H9 (cell line): ENCODE measurements around the gene TMEM161A. TPM values are rescaled to one million over a fixed set of nuclear protein-coding genes. Genes with fewer than 3 reads are reported as not detected.

Source experiments
- DNase-seq: peaks from one replicate; pipeline ENCODE4 v3.0.0-alpha.2; 2017
- H2AFZ ChIP-seq: one replicate; pipeline ENCODE4 v1.6.1; 2013; ENCODE audit warnings: mild to moderate bottlenecking, low read length, control low read depth, moderate library complexity
- H2AK5ac ChIP-seq: 2 replicates; pipeline ENCODE4 v1.6.1; 2013; ENCODE audit warnings: low read length, control low read depth, mixed read lengths; ENCODE audit not compliant: insufficient read length
- H2BK120ac ChIP-seq: one replicate; pipeline ENCODE4 v1.6.1; 2013; ENCODE audit warnings: low read depth, mild to moderate bottlenecking, low read length, control low read depth, inconsistent platforms; ENCODE audit not compliant: poor library complexity, severe bottlenecking
- H2BK12ac ChIP-seq: 2 replicates; pipeline ENCODE4 v1.6.1; 2013; ENCODE audit warnings: low read length, control low read depth, mixed read lengths, low read depth; ENCODE audit not compliant: insufficient read length
- H2BK15ac ChIP-seq: 2 replicates; pipeline ENCODE4 v1.6.1; 2013; ENCODE audit warnings: low read depth, low read length, control low read depth
- H2BK20ac ChIP-seq: one replicate; pipeline ENCODE4 v1.6.1; 2013; ENCODE audit warnings: low read depth, mild to moderate bottlenecking, low read length, control low read depth, inconsistent platforms; ENCODE audit not compliant: poor library complexity, severe bottlenecking
- H2BK5ac ChIP-seq: 2 replicates; pipeline ENCODE4 v1.6.1; 2013; ENCODE audit warnings: low read length, control low read depth, mixed read lengths; ENCODE audit not compliant: insufficient read length
- H3K14ac ChIP-seq: 2 replicates; pipeline ENCODE4 v1.6.1; 2013; ENCODE audit warnings: low read length, control low read depth; ENCODE audit not compliant: insufficient read depth
- H3K18ac ChIP-seq: 2 replicates; pipeline ENCODE4 v1.6.1; 2013; ENCODE audit warnings: low read depth, mild to moderate bottlenecking, mixed read lengths, low read length, control low read depth; ENCODE audit not compliant: insufficient read length
- H3K23ac ChIP-seq: 2 replicates; pipeline ENCODE4 v1.6.1; 2013; ENCODE audit warnings: low read length, control low read depth, mixed read lengths, low read depth; ENCODE audit not compliant: insufficient read length
- H3K23me2 ChIP-seq: 2 replicates; pipeline ENCODE4 v1.6.1; 2013; ENCODE audit warnings: low read depth, mild to moderate bottlenecking, mixed read lengths, low read length, control low read depth; ENCODE audit not compliant: insufficient read length, poor library complexity, severe bottlenecking
- H3K27ac ChIP-seq: 2 replicates; pipeline ENCODE4 v1.5.1; 2013; ENCODE audit warnings: low read length, control low read depth, mixed read lengths, low read depth; ENCODE audit not compliant: insufficient read length
- H3K27me3 ChIP-seq: 2 replicates; pipeline ENCODE4 v1.6.1; 2013; ENCODE audit warnings: low read length, control low read depth, inconsistent platforms; ENCODE audit not compliant: insufficient read depth
- H3K4ac ChIP-seq: 2 replicates; pipeline ENCODE4 v1.6.1; 2013; ENCODE audit warnings: low read depth, mild to moderate bottlenecking, control low read depth, inconsistent platforms, low read length, moderate library complexity
- H3K4me1 ChIP-seq: 2 replicates; pipeline ENCODE4 v1.6.1; 2013; ENCODE audit warnings: low read length, control low read depth, inconsistent platforms; ENCODE audit not compliant: insufficient read depth
- H3K4me2 ChIP-seq: 2 replicates; pipeline ENCODE4 v1.6.1; 2013; ENCODE audit warnings: low read length, control low read depth, mixed read lengths; ENCODE audit not compliant: insufficient read length, insufficient read depth
- H3K56ac ChIP-seq: 2 replicates; pipeline ENCODE4 v1.6.1; 2013; ENCODE audit warnings: low read depth, mild to moderate bottlenecking, mixed read lengths, low read length, control low read depth; ENCODE audit not compliant: insufficient read length
- H3K79me1 ChIP-seq: 2 replicates; pipeline ENCODE4 v1.6.1; 2013; ENCODE audit warnings: low read depth, mild to moderate bottlenecking, moderate library complexity, low read length, control low read depth, inconsistent platforms; ENCODE audit not compliant: insufficient read depth, poor library complexity, severe bottlenecking
- H3K79me2 ChIP-seq: 2 replicates; pipeline ENCODE4 v1.6.1; 2013; ENCODE audit warnings: low read length, control low read depth, inconsistent platforms; ENCODE audit not compliant: insufficient read depth
- H3K9ac ChIP-seq: 2 replicates; pipeline ENCODE4 v1.6.1; 2013; ENCODE audit warnings: low read length, control low read depth, mixed read lengths; ENCODE audit not compliant: insufficient read length; ENCODE audit errors: extremely low read depth
- H3K9me3 ChIP-seq: one replicate; pipeline ENCODE4 v1.6.1; 2013; ENCODE audit warnings: low read depth, low read length, inconsistent platforms; ENCODE audit not compliant: control insufficient read depth
- H3T11ph ChIP-seq: one replicate; pipeline ENCODE4 v1.6.1; 2013; ENCODE audit warnings: mild to moderate bottlenecking, low read length, control low read depth, inconsistent platforms
- H4K20me1 ChIP-seq: one replicate; pipeline ENCODE4 v1.6.1; 2013; ENCODE audit not compliant: control insufficient read depth, insufficient read length, insufficient read depth
- H4K5ac ChIP-seq: 2 replicates; pipeline ENCODE4 v1.6.1; 2013; ENCODE audit warnings: low read depth, mild to moderate bottlenecking, mixed read lengths, low read length, control low read depth; ENCODE audit not compliant: insufficient read length
- H4K8ac ChIP-seq: replicated peaks from 2 replicates; pipeline ENCODE4 v1.6.1; 2013; ENCODE audit warnings: low read length, control low read depth, mixed read lengths, low read depth; ENCODE audit not compliant: insufficient read length
- H4K91ac ChIP-seq: 2 replicates; pipeline ENCODE4 v1.6.1; 2013; ENCODE audit warnings: low read depth, mild to moderate bottlenecking, moderate library complexity, mixed read lengths, low read length, control low read depth; ENCODE audit not compliant: insufficient read length
- H3K27ac Mint-ChIP-seq, 3 experiments: 2 replicates in 2 of 3; 3 replicates in 1 of 3; pipeline ENCODE4 v1.8.0; 2020 to 2021; ENCODE audit warnings: mixed read lengths in 3 of 3, mild to moderate bottlenecking in 1 of 3, moderate library complexity in 1 of 3
- H3K27me3 Mint-ChIP-seq: 2 replicates; pipeline ENCODE4 v1.8.0; 2021; ENCODE audit warnings: low read depth, mild to moderate bottlenecking, moderate library complexity, mixed read lengths
- H3K36me3 Mint-ChIP-seq, 3 experiments: 2 replicates in 2 of 3; 3 replicates in 1 of 3; pipeline ENCODE4 v1.8.0; 2020 to 2021; ENCODE audit warnings: low read depth in 3 of 3, mixed read lengths in 3 of 3; ENCODE audit not compliant: insufficient read depth in 1 of 3
- H3K4me1 Mint-ChIP-seq, 2 experiments: 2 replicates each; pipeline ENCODE4 v1.8.0; 2020; ENCODE audit warnings: mixed read lengths in 2 of 2
- H3K4me3 Mint-ChIP-seq, 2 experiments: 2 replicates in 1 of 2; 3 replicates in 1 of 2; pipeline ENCODE4 v1.8.0; 2020 to 2021; ENCODE audit warnings: mild to moderate bottlenecking in 2 of 2, mixed read lengths in 2 of 2, moderate library complexity in 1 of 2
- H3K9me3 Mint-ChIP-seq, 2 experiments: 2 replicates in 1 of 2; 3 replicates in 1 of 2; pipeline ENCODE4 v1.8.0; 2020; ENCODE audit warnings: mild to moderate bottlenecking in 2 of 2, mixed read lengths in 2 of 2, moderate library complexity in 1 of 2
- CTCF ChIP-seq: fragments of 200-600 bp; sonication (generic); conservative IDR thresholded peaks from 3 replicates; pipeline ENCODE4 v1.8.0; 2021; ENCODE audit warnings: antibody characterized with exemption, mild to moderate bottlenecking
- WGBS: extraction: QIAGEN DNeasy Blood & Tissue Kit; methylation state at CpG from one replicate; pipeline ENCODE4 v1.1.7; 2013; ENCODE audit warnings: missing lambda C conversion rate, low lambda C conversion rate, mixed read lengths; ENCODE audit not compliant: insufficient read length; ENCODE audit errors: extremely low coverage; 5-methylcytosine and 5-hydroxymethylcytosine counted together
- total RNA-seq: library from RNA; stranded (reverse); gene quantifications from 2 replicates; pipeline ENCODE4 v1.2.1, GENCODE V29; 2021

The TMEM161A gene
- total RNA-seq, 1 experiment from 2014 or later = 40.9 TPM

GRCh38 chr19:19185853-19186740 is 47.8 kb upstream of the TMEM161A start:
- no peaks in the 10 kb centered on the region for H3K79me1 ChIP-seq
- no peaks in the 10 kb centered on the region; the same call in 1 of the 2 replicates for H3K79me2 ChIP-seq
- H2BK5ac ChIP-seq = no peak overlapping the region
- no peak overlapping the region for H3K9ac ChIP-seq
- H2AK5ac ChIP-seq = no peak overlapping the region
- H4K8ac ChIP-seq = no peak overlapping the region
- H3K27me3 ChIP-seq = no peaks in the 10 kb centered on the region
- no peak overlapping the region for H3K4me3 Mint-ChIP-seq
- no peak overlapping the region for H2BK12ac ChIP-seq
- peak; percentile 96 for TF ChIP-seq CTCF
- H3K18ac ChIP-seq = no peak overlapping the region
- H2AFZ ChIP-seq = no peak overlapping the region
- no peak overlapping the region for H4K91ac ChIP-seq
- H4K20me1 ChIP-seq = no peaks in the 10 kb centered on the region
- no peak overlapping the region for H2BK20ac ChIP-seq
- no peaks in the 10 kb centered on the region for H3K4me1 ChIP-seq
- H2BK120ac ChIP-seq = no peak overlapping the region
- H3K23me2 ChIP-seq = no peaks in the 10 kb centered on the region
- no peak overlapping the region for H2BK15ac ChIP-seq
- peak; percentile 91 for DNase-seq
- no peak overlapping the region for H3K4ac ChIP-seq
- H4K5ac ChIP-seq = no peak overlapping the region
- peaks cover 8 to 17% (median 17%) of the 10 kb centered on the region in 3 experiments; a peak in 6 of 7 replicates for H3K36me3 Mint-ChIP-seq
- peaks cover 0 to 3% of the 10 kb centered on the region in 2 experiments; a peak in 3 of 4 replicates for H3K4me1 Mint-ChIP-seq
- H3K27ac ChIP-seq = no peak overlapping the region
- no peaks in the 10 kb centered on the region for H3K9me3 Mint-ChIP-seq
- H3K4me2 ChIP-seq = no peak overlapping the region
- peak overlapping the region; percentile 33 to 93 (median 74); a peak in 5 of 7 replicates for H3K27ac Mint-ChIP-seq
- H3T11ph ChIP-seq = no peak overlapping the region
- no peak overlapping the region for H3K56ac ChIP-seq
- H3K27me3 Mint-ChIP-seq = no peaks in the 10 kb centered on the region
- no peak overlapping the region for H3K23ac ChIP-seq
- H3K14ac ChIP-seq = no peak overlapping the region
- no CpG with 5 or more reads among the region's 9 CpGs for WGBS
- H3K9me3 ChIP-seq = no peaks in the 10 kb centered on the region
